K562 (cell line): ENCODE data around the gene PPP1CA. TPM values are rescaled to one million over a fixed set of nuclear protein-coding genes. Genes with fewer than 3 reads are reported as not detected.

Experiments
- ASH1L ChIP-seq: fragments of 450-650 bp; IDR thresholded peaks from 2 replicates; pipeline ENCODE4 v1.6.1; 2018; ENCODE audit warnings: borderline replicate concordance, mild to moderate bottlenecking, low read depth; ENCODE audit not compliant: partially characterized antibody
- CHD1 ChIP-seq: fragments of 200-600 bp; sonication (generic); IDR thresholded peaks from one replicate; pipeline ENCODE4 v1.6.1; 2012; ENCODE audit warnings: mild to moderate bottlenecking, moderate library complexity, low read length, inconsistent platforms
- EHMT2 ChIP-seq: fragments of 450-650 bp; IDR thresholded peaks from 2 replicates; pipeline ENCODE4 v1.6.1; 2018; ENCODE audit warnings: antibody characterized with exemption
- FOXP1 ChIP-seq: sonication (generic); formaldehyde crosslinking; IDR thresholded peaks from 2 replicates; pipeline ENCODE4 v1.8.0; 2022; ENCODE audit warnings: mild to moderate bottlenecking, missing genetic modification reagents
- IRF1 ChIP-seq: sonication (generic); formaldehyde crosslinking; IDR thresholded peaks from 2 replicates; pipeline ENCODE4 v1.8.0; 2022; ENCODE audit warnings: missing genetic modification reagents, mild to moderate bottlenecking, borderline replicate concordance
- NFIC ChIP-seq: fragments of 450-650 bp; IDR thresholded peaks from 2 replicates; pipeline ENCODE4 v1.6.1; 2017; ENCODE audit warnings: mild to moderate bottlenecking, inconsistent platforms
- NRF1 ChIP-seq, 2 experiments: fragments of 450-650 bp; IDR thresholded peaks in 1 of 2; conservative IDR thresholded peaks in 1 of 2; 2 replicates each; pipeline ENCODE4 v1.6.1; 2014; ENCODE audit warnings: mild to moderate bottlenecking in 2 of 2
- POLR2A ChIP-seq: fragments of 450-650 bp; conservative IDR thresholded peaks from 2 replicates; pipeline ENCODE4 v1.6.1; 2016
- POLR2G ChIP-seq: fragments of 200-400 bp; formaldehyde crosslinking; IDR thresholded peaks from 2 replicates; pipeline ENCODE4 v1.6.1; 2017; ENCODE audit warnings: low read depth, mild to moderate bottlenecking, antibody characterized with exemption, low read length, moderate library complexity
- PREB ChIP-seq: sonication (generic); formaldehyde crosslinking; IDR thresholded peaks from 2 replicates; pipeline ENCODE4 v1.8.1; 2023; ENCODE audit warnings: mild to moderate bottlenecking, missing genetic modification reagents
- TEAD2 ChIP-seq: fragments of 450-650 bp; IDR thresholded peaks from 2 replicates; pipeline ENCODE4 v1.6.1; 2016; ENCODE audit warnings: missing genetic modification characterization, control low read depth, missing compliant biosample characterization
- TFAP4 ChIP-seq: sonication (generic); formaldehyde crosslinking; IDR thresholded peaks from 2 replicates; pipeline ENCODE4 v1.8.0; 2022; ENCODE audit warnings: missing genetic modification reagents, mild to moderate bottlenecking, moderate library complexity, borderline replicate concordance
- TGIF2 ChIP-seq: sonication (generic); formaldehyde crosslinking; IDR thresholded peaks from 2 replicates; pipeline ENCODE4 v1.8.1; 2022; ENCODE audit warnings: mild to moderate bottlenecking, missing genetic modification reagents, moderate library complexity
- ZBTB1 ChIP-seq: sonication (generic); formaldehyde crosslinking; IDR thresholded peaks from 2 replicates; pipeline ENCODE4 v1.8.1; 2023; ENCODE audit warnings: missing genetic modification reagents, low read depth, mild to moderate bottlenecking, borderline replicate concordance
- ZBTB2 ChIP-seq: fragments of 450-650 bp; IDR thresholded peaks from 2 replicates; pipeline ENCODE4 v1.6.1; 2016; ENCODE audit warnings: antibody characterized with exemption
- ZHX1 ChIP-seq: fragments of 150-350 bp; conservative IDR thresholded peaks from 2 replicates; pipeline ENCODE4 v1.6.1; 2014; ENCODE audit warnings: low read length
- ZNF655 ChIP-seq: fragments of 250-450 bp; sonication (Bioruptor Pico); IDR thresholded peaks from 2 replicates; pipeline ENCODE4 v1.5.0; 2021
- ZNF717 ChIP-seq: fragments of 250-450 bp; sonication (Bioruptor Pico); IDR thresholded peaks from 2 replicates; pipeline ENCODE4 v1.5.0; 2021
- ZNF79 ChIP-seq: fragments of 250-450 bp; sonication (Bioruptor Pico); IDR thresholded peaks from 2 replicates; pipeline ENCODE4 v1.4.0; 2020; ENCODE audit warnings: low read depth, mild to moderate bottlenecking, moderate library complexity
- polyA plus RNA-seq, 8 experiments: library from polyadenylated mRNA; depleted of rRNA in 4 of 8; stranded (reverse) in 5 of 8; unstranded in 3 of 8; fragments of >200 nt; fragmentation: Nextera tagmentation in 2 of 8; fragmentation: Illumina TruSeq in 1 of 8; extraction: Ambion mirVana in 2 of 8; extraction: Trizol in 1 of 8; gene quantifications; 2 replicates each; pipeline versions ENCODE4 v1.2.1 to v1.2.3, GENCODE V29; 2011 to 2014; ENCODE audit warnings: inconsistent platforms in 1 of 8, missing spikeins in 1 of 8
- total RNA-seq, 7 experiments: library from RNA; depleted of rRNA in 6 of 7; stranded (reverse); fragments of >200 nt in 6 of 7; fragmentation: Illumina TruSeq in 2 of 7; extraction: Trizol in 2 of 7; gene quantifications; 2 replicates each; pipeline versions ENCODE4 v1.2.1 to v1.2.3, GENCODE V29; 2011 to 2021; ENCODE audit warnings: low replicate concordance in 1 of 7

The PPP1CA gene
- total and polyA plus RNA-seq, 9 of the 15 experiments (the other 6 are each of a cell fraction or from before 2014, with no cell fraction given), result 18.2 to 242 (median 188) TPM

GRCh38 chr11:67439321-67440228, 37.9 kb upstream of the PPP1CA start (continued):
- TF ChIP-seq ZBTB1 (CRISPR knock-in tag) (no peak), ZNF717 (CRISPR knock-in tag) (no peak), IRF1 (no peak), ZHX1 (no peak), ASH1L (no peak), ZNF655 (CRISPR knock-in tag) (no peak), PREB (no peak), TFAP4 (0 out of 2 replicates have a peak, but pooled peaks have one; percentile 13), NRF1 (conservative IDR thresholded peaks at IDR 0.05 in 1 of 2, IDR thresholded peaks at IDR 0.05 in 1 of 2) (no peak), POLR2A (peak; percentile 15; the same call in 1 of the 2 replicates), EHMT2 (no peak), ZBTB2 (no peak), TEAD2 (no peak), POLR2G (peak; percentile 60), ZNF79 (CRISPR knock-in tag) (no peak), CHD1 (no peak), NFIC (peak; percentile 78), TGIF2 (CRISPR knock-in tag) (no peak), FOXP1 (no peak)
